ENCODE data around the gene BLACAT1. TPM values are rescaled to one million over a fixed set of nuclear protein-coding genes. Genes with fewer than 3 reads are reported as not detected.
"Not testable (repeated sequence)": the region's sequence is repeated elsewhere in the genome, so short reads cannot be mapped to it uniquely, and the experiment has no call there.

The BLACAT1 gene
- total and polyA plus RNA-seq, 7 donors: not detected

DNA sequence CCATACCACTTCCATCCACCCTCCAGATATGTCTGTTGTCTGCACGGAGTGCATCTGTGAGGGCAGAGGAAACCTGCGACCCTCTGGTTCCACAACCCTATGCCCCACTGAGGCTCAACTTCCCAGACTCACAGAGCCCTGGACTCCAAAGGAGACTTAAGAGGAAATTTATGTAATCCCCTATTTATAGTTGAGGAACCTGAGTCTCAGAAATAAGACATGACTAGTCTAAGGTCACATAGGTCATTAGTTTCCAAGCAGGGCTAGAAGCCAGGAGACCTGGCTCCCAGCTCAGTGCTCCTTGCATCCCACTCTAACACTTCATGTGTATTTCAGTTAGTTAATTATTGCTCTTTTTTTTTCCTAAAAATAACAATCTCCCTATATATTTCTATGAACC lies 18.3 kb downstream of the BLACAT1 start:
- TF ChIP-seq, protein P1, sequence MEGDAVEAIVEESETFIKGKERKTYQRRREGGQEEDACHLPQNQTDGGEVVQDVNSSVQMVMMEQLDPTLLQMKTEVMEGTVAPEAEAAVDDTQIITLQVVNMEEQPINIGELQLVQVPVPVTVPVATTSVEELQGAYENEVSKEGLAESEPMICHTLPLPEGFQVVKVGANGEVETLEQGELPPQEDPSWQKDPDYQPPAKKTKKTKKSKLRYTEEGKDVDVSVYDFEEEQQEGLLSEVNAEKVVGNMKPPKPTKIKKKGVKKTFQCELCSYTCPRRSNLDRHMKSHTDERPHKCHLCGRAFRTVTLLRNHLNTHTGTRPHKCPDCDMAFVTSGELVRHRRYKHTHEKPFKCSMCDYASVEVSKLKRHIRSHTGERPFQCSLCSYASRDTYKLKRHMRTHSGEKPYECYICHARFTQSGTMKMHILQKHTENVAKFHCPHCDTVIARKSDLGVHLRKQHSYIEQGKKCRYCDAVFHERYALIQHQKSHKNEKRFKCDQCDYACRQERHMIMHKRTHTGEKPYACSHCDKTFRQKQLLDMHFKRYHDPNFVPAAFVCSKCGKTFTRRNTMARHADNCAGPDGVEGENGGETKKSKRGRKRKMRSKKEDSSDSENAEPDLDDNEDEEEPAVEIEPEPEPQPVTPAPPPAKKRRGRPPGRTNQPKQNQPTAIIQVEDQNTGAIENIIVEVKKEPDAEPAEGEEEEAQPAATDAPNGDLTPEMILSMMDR (IDR thresholded peaks at IDR 0.05): no peak
- ATAC-seq (peak in 3 of 4 donors; percentile 64 to 70 (median 65)), DNase-seq (no peak)
- 73 to 83% (median 75%) methylated on average over 2 of the region's 2 CpGs for WGBS, 3 donors
- Histone ChIP-seq H3K4me1 (peaks cover 52% of the 10 kb centered on the region), H3K4me3 (no peak overlapping the region), H3K36me3 (ENCODE audit: insufficient read depth in 1 of 2, low read depth in 1 of 2) (no peaks in the 10 kb centered on the region), H3K27ac (peak overlapping the region; percentile 12), H3K27me3 (ENCODE audit: insufficient read depth in 3 of 3, low read length in 2 of 3) (no peaks in the 10 kb centered on the region), H3K9me3 (no peaks in the 10 kb centered on the region)
- intact Hi-C loops (cut with DNase I): loop anchor here in 1 of 2 donors (5.0 kb wide), 1 partner anchor 165 kb away; no protein-coding TSS in a partner anchor

DNA sequence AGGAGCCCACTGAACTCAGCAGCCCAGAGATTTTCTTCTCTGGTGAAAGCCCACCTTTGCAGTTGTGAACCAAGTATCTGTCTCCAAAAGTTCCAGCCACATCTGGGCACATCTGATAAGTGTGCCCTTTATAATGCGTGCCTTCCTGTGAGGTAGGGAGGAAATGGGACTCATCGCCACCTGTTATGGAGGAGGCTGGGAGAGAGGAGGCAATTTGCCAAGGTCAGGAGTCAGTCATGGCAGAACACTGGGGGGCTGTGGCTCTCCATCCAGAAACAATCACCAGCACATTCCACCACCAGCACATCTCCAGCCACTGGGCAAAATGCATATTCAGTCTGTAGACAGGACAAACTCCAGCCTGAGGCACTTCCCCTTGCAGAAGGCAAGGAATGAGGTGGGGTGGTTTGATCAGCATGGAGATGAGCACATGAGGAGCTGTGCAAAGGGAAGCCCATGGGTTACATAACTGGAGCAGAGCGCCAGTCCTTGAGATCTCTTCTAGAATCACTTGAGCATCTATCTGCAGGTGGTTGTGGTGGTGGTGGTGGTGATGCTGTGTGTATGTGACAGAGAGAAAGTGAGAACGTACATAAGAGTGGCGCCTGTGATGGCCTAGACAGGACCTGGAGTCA lies 19.0 kb downstream of the BLACAT1 start:
- H3K27ac ChIP-seq: no peak overlapping the region
- DNase-seq: no peak
- TF ChIP-seq, protein P1 (IDR thresholded peaks at IDR 0.05): no peak
- ATAC-seq: no peak
- no peaks in the 10 kb centered on the region for H3K27me3 ChIP-seq (ENCODE audit: insufficient read depth in 3 of 3, low read length in 2 of 3)
- H3K36me3 ChIP-seq (ENCODE audit: insufficient read depth in 1 of 2, low read depth in 1 of 2): no peaks in the 10 kb centered on the region
- H3K4me3 ChIP-seq: no peak overlapping the region
- H3K9me3 ChIP-seq: no peaks in the 10 kb centered on the region
- intact Hi-C loops (cut with DNase I): loop anchor here in 1 of 2 donors (5.0 kb wide), 1 partner anchor 165 kb away; no protein-coding TSS in a partner anchor
- 89 to 95% (median 92%) methylated on average over 5 of the region's 5 CpGs for WGBS, 3 donors
- peaks cover 45% of the 10 kb centered on the region for H3K4me1 ChIP-seq

DNA sequence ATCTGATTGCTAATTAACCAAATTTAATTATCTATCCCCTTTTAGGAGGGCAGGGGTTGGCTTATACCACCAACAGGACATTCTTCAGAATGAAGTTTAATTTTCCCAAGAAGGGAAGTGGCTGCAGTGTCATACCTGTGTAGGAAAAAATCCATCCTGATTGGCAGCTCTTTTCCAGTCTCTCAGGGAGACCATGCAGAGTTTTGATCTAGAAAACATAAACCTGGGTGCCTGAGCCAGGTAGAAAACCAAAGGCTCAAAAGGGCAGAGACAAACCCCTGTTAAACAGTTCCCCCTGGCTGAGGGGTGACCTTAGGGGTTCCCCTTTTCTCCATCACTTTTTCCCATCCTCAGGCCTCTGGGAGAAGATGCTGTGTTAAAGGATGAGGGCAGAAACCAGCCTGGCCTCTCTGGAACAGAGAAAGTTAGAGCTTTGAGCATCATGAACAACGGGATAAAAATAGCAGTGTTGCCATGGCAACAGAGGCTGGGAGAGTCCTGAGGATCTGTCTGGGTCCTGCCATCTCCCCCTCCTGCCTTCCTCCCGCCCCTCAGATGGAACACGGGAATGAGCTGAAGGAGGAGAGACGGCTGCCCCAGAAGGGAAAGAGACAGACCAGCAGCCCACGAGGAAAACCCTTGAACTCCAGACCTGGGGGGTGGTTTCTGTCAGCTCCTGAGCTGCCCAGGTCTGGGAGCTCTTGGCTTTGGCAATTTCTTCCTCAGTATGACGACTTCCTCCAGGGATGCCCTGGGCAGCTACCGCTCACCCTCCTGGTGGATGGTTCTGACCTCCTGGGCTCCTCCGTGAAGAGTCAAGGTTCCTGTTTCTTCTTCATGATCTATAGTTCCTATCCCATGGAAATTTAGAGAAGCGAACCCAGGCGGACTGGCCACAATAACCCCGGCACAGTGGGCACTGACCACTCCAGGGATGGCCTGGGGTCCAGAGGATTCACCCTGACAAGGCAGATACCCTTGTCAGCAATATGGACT lies 20.0 kb downstream of the BLACAT1 start:
- no peaks in the 10 kb centered on the region for H3K27me3 ChIP-seq (ENCODE audit: insufficient read depth in 3 of 3, low read length in 2 of 3)
- no peak overlapping the region for H3K4me3 ChIP-seq
- intact Hi-C loops (cut with DNase I): loop anchor here in 1 of 2 donors (5.0 kb wide), 1 partner anchor 164 kb away; no protein-coding TSS in a partner anchor
- H3K27ac ChIP-seq: no peak overlapping the region
- H3K36me3 ChIP-seq (ENCODE audit: insufficient read depth in 1 of 2, low read depth in 1 of 2): no peaks in the 10 kb centered on the region
- 64 to 72% (median 68%) methylated on average over 11 of the region's 11 CpGs for WGBS, 3 donors
- no peaks in the 10 kb centered on the region for H3K9me3 ChIP-seq
- H3K4me1 ChIP-seq: peaks cover 37% of the 10 kb centered on the region
- DNase-seq (no peak), ATAC-seq (no peak)
- TF ChIP-seq, protein P1 (IDR thresholded peaks at IDR 0.05): no peak

DNA sequence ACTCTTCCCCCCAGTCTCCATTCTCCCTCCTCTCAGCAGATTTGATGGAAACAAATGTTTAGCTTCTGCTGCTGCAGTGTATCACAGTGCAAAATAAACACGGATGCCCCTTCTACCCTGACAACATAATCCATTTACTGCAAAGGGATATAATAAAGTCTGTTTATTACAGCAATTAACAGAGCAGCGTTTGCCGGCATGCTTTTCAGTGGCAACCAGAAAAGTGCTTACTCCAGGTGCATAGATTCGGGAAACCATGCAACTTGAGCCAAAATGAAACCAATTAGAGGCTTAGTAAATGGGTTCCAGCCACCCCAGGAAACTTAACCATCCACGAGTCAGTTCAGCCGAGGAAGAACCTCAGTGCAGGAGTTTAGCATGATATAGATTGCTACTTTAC lies 21.1 kb downstream of the BLACAT1 start:
- H3K4me3 ChIP-seq: no peak overlapping the region
- 48 to 61% (median 54%) methylated on average over 6 of the region's 6 CpGs for WGBS, 3 donors
- H3K36me3 ChIP-seq (ENCODE audit: insufficient read depth in 1 of 2, low read depth in 1 of 2): no peaks in the 10 kb centered on the region
- H3K4me1 ChIP-seq: peaks cover 32% of the 10 kb centered on the region
- TF ChIP-seq, protein P1 (IDR thresholded peaks at IDR 0.05): no peak
- intact Hi-C loops (cut with DNase I): loop anchor here (5.0 kb wide), 2 partner anchors 37 to 162 kb away; no protein-coding TSS in a partner anchor
- H3K27me3 ChIP-seq (ENCODE audit: insufficient read depth in 3 of 3, low read length in 2 of 3): no peaks in the 10 kb centered on the region
- no peak overlapping the region for H3K27ac ChIP-seq
- ATAC-seq (no peak), DNase-seq (no peak)
- H3K9me3 ChIP-seq: no peaks in the 10 kb centered on the region

DNA sequence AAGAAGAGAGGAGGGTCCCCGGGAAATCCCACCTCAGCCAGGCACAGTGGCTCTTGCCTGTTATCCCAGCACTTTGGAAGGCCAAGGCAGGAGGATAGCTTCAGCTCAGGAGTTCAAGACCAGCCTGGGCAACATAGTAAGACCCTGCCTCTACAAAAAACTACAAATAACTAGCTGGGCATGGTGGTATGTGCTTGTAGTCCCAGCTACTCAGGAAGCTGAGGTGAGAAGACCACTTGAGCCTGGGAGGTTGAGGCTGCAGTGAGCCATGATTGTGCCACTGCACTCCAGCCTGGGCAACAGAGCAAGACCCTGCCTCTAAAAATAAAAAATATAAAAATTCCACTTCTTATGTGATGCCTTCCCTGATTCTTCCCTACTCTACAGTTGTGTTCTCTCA lies 23.2 kb downstream of the BLACAT1 start:
- H3K27me3 ChIP-seq (ENCODE audit: insufficient read depth in 3 of 3, low read length in 2 of 3); H3K4me3 ChIP-seq; H3K36me3 ChIP-seq (ENCODE audit: insufficient read depth in 1 of 2, low read depth in 1 of 2); H3K27ac ChIP-seq; H3K9me3 ChIP-seq; DNase-seq; ATAC-seq: not testable (repeated sequence)
- intact Hi-C loops (cut with DNase I): loop anchor here in 1 of 2 donors (5.0 kb wide), 1 partner anchor 35 kb away; no protein-coding TSS in a partner anchor
- peaks cover 13% of the 10 kb centered on the region for H3K4me1 ChIP-seq
- WGBS, 3 donors: 77 to 91% (median 90%) methylated on average over 1 of the region's 1 CpG

Measured in psoas muscle (tissue), 8 donors.